Lower lobe of right lung (tissue), 2 donors: ENCODE data around the gene GRP. TPM values are rescaled to one million over a fixed set of nuclear protein-coding genes. Genes with fewer than 3 reads are reported as not detected.

Source experiments
- ATAC-seq, 2 donors: fragments of 200-7000 bp; cut with Tn5 transposase; one replicate each; pipeline ENCODE4 v1.9.1; 2020 to 2022; ENCODE audit warnings: mild to moderate bottlenecking in 2 of 2, moderate library complexity in 2 of 2
- DNase-seq: peaks from one replicate; pipeline ENCODE4 v3.0.0-alpha.2; 2020
- H3K27ac ChIP-seq: fragments of 200-600 bp; one replicate; pipeline ENCODE4 v1.8.0; 2022
- H3K27me3 ChIP-seq: fragments of 200-600 bp; one replicate; pipeline ENCODE4 v1.8.0; 2022; ENCODE audit warnings: low read depth
- H3K36me3 ChIP-seq: fragments of 200-600 bp; one replicate; pipeline ENCODE4 v1.8.0; 2022; ENCODE audit warnings: mild to moderate bottlenecking
- H3K4me1 ChIP-seq: fragments of 200-600 bp; one replicate; pipeline ENCODE4 v1.8.0; 2022
- H3K4me3 ChIP-seq: fragments of 200-600 bp; one replicate; pipeline ENCODE4 v1.8.0; 2022; ENCODE audit warnings: mild to moderate bottlenecking
- H3K9me3 ChIP-seq: fragments of 200-600 bp; one replicate; pipeline ENCODE4 v1.8.0; 2022
- CTCF ChIP-seq: fragments of 200-600 bp; IDR thresholded peaks from one replicate; pipeline ENCODE4 v1.8.0; 2022; ENCODE audit warnings: antibody characterized with exemption, mild to moderate bottlenecking
- intact Hi-C: fragments of 100-400 bp; cut with DNase I; formaldehyde crosslinking; loops from one replicate; pipeline ENCODE4 v1.11.0; 2022
- long read RNA-seq: library from polyadenylated mRNA; unstranded; transcript quantifications from one replicate; pipeline ENCODE4 v2.0.0, GENCODE V29; 2021
- total RNA-seq: library from RNA; stranded (reverse); fragmentation: NEBNext Ultra II Directional; extraction: Animal tissue kit (Norgen Biotek cat#: 25700); gene quantifications from one replicate; pipeline ENCODE4 v1.2.1, GENCODE V29; 2021
- donor health status: DM: no; HTN: yes; CAD: no; lungs with severe emphysema.

The GRP gene
- 1.7 TPM for total RNA-seq
- long read RNA-seq, partial matches to known transcripts = 1 of 1 reads
- long read RNA-seq, other reads (novel, unspliced or antisense) = 0 of 1 reads

GRCh38 chr18:59219672-59220163 lies at the start of gene GRP:
Gene GRP (plus strand): TSS chr18:59220158. CDS start chr18:59220266, 108 bp downstream.
- intact Hi-C loops = no loop called here
- Histone ChIP-seq H3K27me3 (peaks cover 68% of the 10 kb centered on the region), H3K9me3 (no peaks in the 10 kb centered on the region), H3K4me3 (peak within 1 kb of the TSS; percentile 14), H3K4me1 (no peaks in the 10 kb centered on the region), H3K27ac (no peak within 1 kb of the TSS), H3K36me3 (no peaks in the 10 kb centered on the region)
- DNase-seq = no peak
- no peak for ATAC-seq
- TF ChIP-seq CTCF = no peak

GRCh38 chr18:59172664-59173249 lies 47.2 kb upstream of the GRP start:
- H3K36me3 ChIP-seq = no peaks in the 10 kb centered on the region
- ATAC-seq (no peak), DNase-seq (no peak)
- no peaks in the 10 kb centered on the region for H3K4me1 ChIP-seq
- no peak overlapping the region for H3K4me3 ChIP-seq
- H3K27ac ChIP-seq = no peak overlapping the region
- H3K9me3 ChIP-seq = peaks cover 18% of the 10 kb centered on the region
- peaks cover under 1% of the 10 kb centered on the region for H3K27me3 ChIP-seq
- no peak for TF ChIP-seq CTCF
- intact Hi-C loops = no loop called here

- intact Hi-C loops = no loop called here
- H3K4me1 ChIP-seq = no peaks in the 10 kb centered on the region
- peaks cover 14% of the 10 kb centered on the region for H3K9me3 ChIP-seq
- no peak overlapping the region for H3K4me3 ChIP-seq
- no peaks in the 10 kb centered on the region for H3K36me3 ChIP-seq
- DNase-seq (no peak), ATAC-seq (no peak)
- TF ChIP-seq CTCF = no peak
- peaks cover 3% of the 10 kb centered on the region for H3K27me3 ChIP-seq
- H3K27ac ChIP-seq = no peak overlapping the region
Measured at GRCh38 chr18:59177485-59177884, 42.5 kb upstream of the GRP start.

- no peak for DNase-seq
- no peak overlapping the region for H3K4me3 ChIP-seq
- TF ChIP-seq CTCF = no peak
- H3K4me1 ChIP-seq = no peaks in the 10 kb centered on the region
- H3K27ac ChIP-seq = no peak overlapping the region
- H3K27me3 ChIP-seq = peaks cover 3% of the 10 kb centered on the region
- H3K36me3 ChIP-seq = no peaks in the 10 kb centered on the region
- intact Hi-C loops = no loop called here
- H3K9me3 ChIP-seq = no peaks in the 10 kb centered on the region
- no peak for ATAC-seq
Measured at GRCh38 chr18:59180150-59180845, 39.7 kb upstream of the GRP start.

GRCh38 chr18:59182673-59183072 lies 37.3 kb upstream of the GRP start:
- no peak for DNase-seq
- intact Hi-C loops = no loop called here
- no peak overlapping the region for H3K4me3 ChIP-seq

More at GRCh38 chr18:59182673-59183072, 37.3 kb upstream of the GRP start:
- no peak for ATAC-seq
- H3K27me3 ChIP-seq = peaks cover 3% of the 10 kb centered on the region
- TF ChIP-seq CTCF = no peak
- no peak overlapping the region for H3K27ac ChIP-seq
- no peaks in the 10 kb centered on the region for H3K4me1 ChIP-seq
- H3K36me3 ChIP-seq = no peaks in the 10 kb centered on the region
- H3K9me3 ChIP-seq = no peaks in the 10 kb centered on the region
